MM.1S (cell line): ENCODE results near the gene OR52E5.

Experiments
- DNase-seq: peaks from one replicate; pipeline ENCODE4 v3.0.0-alpha.2; 2015
- H2AFZ ChIP-seq: fragments of 300-600 bp; sonication (generic); 2 replicates; pipeline ENCODE4 v1.6.0; 2016; ENCODE audit warnings: antibody characterized with exemption, low read length
- H3F3A ChIP-seq: fragments of 300-600 bp; sonication (generic); 2 replicates; pipeline ENCODE4 v1.6.1; 2016; ENCODE audit warnings: mild to moderate bottlenecking, antibody characterized with exemption, low read length, moderate library complexity, mixed read lengths; ENCODE audit not compliant: insufficient read depth
- H3K27ac ChIP-seq: fragments of 300-600 bp; sonication (generic); 2 replicates; pipeline ENCODE4 v1.5.1; 2016; ENCODE audit warnings: mild to moderate bottlenecking, low read length
- H3K27me3 ChIP-seq: fragments of 300-600 bp; sonication (generic); replicated peaks from 2 replicates; pipeline ENCODE4 v1.6.0; 2016; ENCODE audit warnings: low read length; ENCODE audit not compliant: insufficient read depth
- H3K36me3 ChIP-seq: fragments of 300-600 bp; sonication (generic); replicated peaks from 2 replicates; pipeline ENCODE4 v1.6.1; 2016; ENCODE audit warnings: mild to moderate bottlenecking, low read length, mixed read lengths; ENCODE audit not compliant: insufficient read depth
- H3K4me1 ChIP-seq: fragments of 300-600 bp; sonication (generic); 2 replicates; pipeline ENCODE4 v1.6.1; 2016; ENCODE audit warnings: low read length, mixed read lengths
- H3K4me2 ChIP-seq: fragments of 300-600 bp; sonication (generic); 2 replicates; pipeline ENCODE4 v1.6.0; 2016; ENCODE audit warnings: low read depth, low read length
- H3K4me3 ChIP-seq: fragments of 300-600 bp; sonication (generic); 2 replicates; pipeline ENCODE4 v1.5.1; 2016; ENCODE audit warnings: low read length, mixed read lengths
- H3K79me2 ChIP-seq: fragments of 300-600 bp; sonication (generic); 2 replicates; pipeline ENCODE4 v1.6.1; 2016; ENCODE audit warnings: mixed run types, low read length, mixed read lengths
- H3K9ac ChIP-seq: fragments of 300-600 bp; sonication (generic); 2 replicates; pipeline ENCODE4 v1.6.1; 2016; ENCODE audit warnings: low read length, mixed read lengths
- H3K9me2 ChIP-seq: fragments of 300-600 bp; sonication (generic); replicated peaks from 2 replicates; pipeline ENCODE4 v1.6.1; 2016; ENCODE audit warnings: mild to moderate bottlenecking, low read length, mixed read lengths; ENCODE audit not compliant: insufficient read depth
- H3K9me3 ChIP-seq: fragments of 300-600 bp; sonication (generic); replicated peaks from 2 replicates; pipeline ENCODE4 v1.6.1; 2016; ENCODE audit warnings: mild to moderate bottlenecking, low read length, mixed read lengths; ENCODE audit not compliant: insufficient read depth
- H4K20me1 ChIP-seq: fragments of 300-600 bp; sonication (generic); 2 replicates; pipeline ENCODE4 v1.6.1; 2016; ENCODE audit warnings: mild to moderate bottlenecking, low read length, moderate library complexity, mixed read lengths; ENCODE audit not compliant: insufficient read depth
- CTCF ChIP-seq: fragments of 300-600 bp; sonication (generic); IDR thresholded peaks from 2 replicates; pipeline ENCODE4 v1.5.1; 2016; ENCODE audit warnings: antibody characterized with exemption, low read length, mixed read lengths
- EZH2 ChIP-seq: fragments of 300-600 bp; sonication (generic); optimal IDR thresholded peaks from 2 replicates; pipeline ENCODE3; 2017; ENCODE audit warnings: low read depth, mild to moderate bottlenecking, antibody characterized with exemption, low read length, mixed read lengths
- EZH2phosphoT487 ChIP-seq: fragments of 300-600 bp; sonication (generic); IDR thresholded peaks from 2 replicates; pipeline ENCODE4 v1.6.1; 2018; ENCODE audit warnings: antibody characterized with exemption, low read length

OR52E5 gene

GRCh38 chr11:5887172-5887571, 5.8 kb upstream of the OR52E5 start:
- H3K79me2 ChIP-seq: no peaks in the 10 kb centered on the region
- H3K27ac ChIP-seq: no peak overlapping the region
- no peaks in the 10 kb centered on the region for H3K27me3 ChIP-seq
- no peak overlapping the region for H3K4me2 ChIP-seq
- no peaks in the 10 kb centered on the region for H3K9me3 ChIP-seq
- H4K20me1 ChIP-seq: no peaks in the 10 kb centered on the region
- no peak overlapping the region for H3K9ac ChIP-seq
- no peak overlapping the region for H2AFZ ChIP-seq
- no peaks in the 10 kb centered on the region for H3K9me2 ChIP-seq
- no peak for DNase-seq
- H3K36me3 ChIP-seq: no peaks in the 10 kb centered on the region
- no peak overlapping the region for H3K4me3 ChIP-seq
- H3F3A ChIP-seq: no peaks in the 10 kb centered on the region
- TF ChIP-seq EZH2: no peak
- no peak for TF ChIP-seq EZH2phosphoT487
- no peak for TF ChIP-seq CTCF
- H3K4me1 ChIP-seq: no peaks in the 10 kb centered on the region

- Histone ChIP-seq H3K4me3 (no peak overlapping the region), H3K9me2 (no peaks in the 10 kb centered on the region), H2AFZ (no peak overlapping the region), H3K79me2 (no peaks in the 10 kb centered on the region), H3K9ac (no peak overlapping the region), H3K9me3 (no peaks in the 10 kb centered on the region), H3K27ac (no peak overlapping the region), H3F3A (no peaks in the 10 kb centered on the region), H3K36me3 (no peaks in the 10 kb centered on the region), H3K4me2 (no peak overlapping the region), H3K4me1 (no peaks in the 10 kb centered on the region), H3K27me3 (no peaks in the 10 kb centered on the region), H4K20me1 (no peaks in the 10 kb centered on the region)
- no peak for DNase-seq
- no peak for TF ChIP-seq EZH2
- no peak for TF ChIP-seq EZH2phosphoT487
- no peak for TF ChIP-seq CTCF
Measured at GRCh38 chr11:5887661-5888060, 5.3 kb upstream of the OR52E5 start.

GRCh38 chr11:5891216-5891800, 1.7 kb upstream of the OR52E5 start:
- Histone ChIP-seq H3K9ac (no peak overlapping the region), H4K20me1 (no peaks in the 10 kb centered on the region)
- peak; percentile 30 for DNase-seq

More at GRCh38 chr11:5891216-5891800, 1.7 kb upstream of the OR52E5 start:
- Histone ChIP-seq H3F3A (no peaks in the 10 kb centered on the region), H3K27me3 (no peaks in the 10 kb centered on the region), H3K79me2 (no peaks in the 10 kb centered on the region), H3K9me2 (no peaks in the 10 kb centered on the region), H3K36me3 (no peaks in the 10 kb centered on the region), H3K4me2 (no peak overlapping the region), H2AFZ (no peak overlapping the region), H3K27ac (no peak overlapping the region), H3K4me1 (no peaks in the 10 kb centered on the region), H3K4me3 (no peak overlapping the region), H3K9me3 (no peaks in the 10 kb centered on the region)
- TF ChIP-seq CTCF: peak; percentile 19; the same call in 1 of the 2 replicates
- TF ChIP-seq EZH2phosphoT487: no peak
- no peak for TF ChIP-seq EZH2
